SK-N-MC (cell line): ENCODE results near the gene HMOX1.

Experiments
- DNase-seq: peaks from one replicate; pipeline ENCODE4 v3.0.0-alpha.2; 2011; ENCODE audit warnings: low read depth, low spot score
- H3K27ac ChIP-seq: fragments of 200-600 bp; sonication (generic); 2 replicates; pipeline ENCODE4 v1.5.1; 2016; ENCODE audit warnings: mixed run types
- H3K36me3 ChIP-seq: fragments of 200-600 bp; sonication (generic); 2 replicates; pipeline ENCODE4 v1.6.1; 2017; ENCODE audit warnings: antibody characterized with exemption, low read length, mixed read lengths; ENCODE audit not compliant: insufficient read depth
- H3K4me3 ChIP-seq: fragments of 200-600 bp; sonication (generic); 2 replicates; pipeline ENCODE4 v1.5.1; 2016
- H3K9ac ChIP-seq: fragments of 200-600 bp; sonication (generic); 2 replicates; pipeline ENCODE4 v1.8.0; 2017; ENCODE audit warnings: mixed run types, mixed read lengths; ENCODE audit not compliant: insufficient read length
- H3K9me3 ChIP-seq: fragments of 200-600 bp; sonication (generic); 2 replicates; pipeline ENCODE4 v1.6.1; 2017; ENCODE audit warnings: low read depth, mild to moderate bottlenecking, antibody characterized with exemption, low read length, moderate library complexity, mixed read lengths
- EZH2 ChIP-seq: fragments of 200-600 bp; sonication (generic); IDR thresholded peaks from one replicate; pipeline ENCODE4 v1.6.1; 2017; ENCODE audit warnings: antibody characterized with exemption
- FOXP2 ChIP-seq: optimal IDR thresholded peaks from 2 replicates; pipeline ENCODE3; 2011; ENCODE audit warnings: mild to moderate bottlenecking, moderate library complexity; ENCODE audit not compliant: insufficient read depth; ENCODE audit errors: extremely low read length, control extremely low read depth
- POLR2AphosphoS5 ChIP-seq: IDR thresholded peaks from 2 replicates; pipeline ENCODE4 v1.6.1; 2012; ENCODE audit warnings: mild to moderate bottlenecking, low read depth, low read length, borderline replicate concordance

The HMOX1 gene

DNA sequence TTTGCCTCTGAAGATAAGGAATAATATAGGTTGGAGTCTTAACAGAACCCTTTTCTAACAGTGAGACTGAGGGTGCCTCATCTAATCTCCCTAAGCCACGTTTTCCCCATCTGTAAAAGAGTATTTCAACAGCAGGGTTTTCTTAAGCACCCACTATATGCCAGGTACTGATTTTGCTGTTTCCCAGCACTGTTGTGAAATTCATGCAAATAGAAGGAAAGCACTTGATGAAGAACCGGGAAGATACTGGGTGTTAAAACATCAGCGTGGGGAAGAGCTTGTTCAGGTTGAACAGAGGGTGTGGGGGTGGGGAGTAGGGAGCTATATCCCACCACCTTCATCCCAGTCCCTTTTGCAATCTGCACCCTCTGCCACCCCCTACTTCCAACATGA, 2.8 kb downstream of the HMOX1 start:
- TF ChIP-seq FOXP2 = no peak
- no peak for TF ChIP-seq EZH2
- TF ChIP-seq POLR2AphosphoS5 = no peak
- H3K4me3 ChIP-seq = no peak overlapping the region
- H3K27ac ChIP-seq = no peak overlapping the region
- DNase-seq = no peak
- no peaks in the 10 kb centered on the region for H3K9me3 ChIP-seq
- no peaks in the 10 kb centered on the region for H3K36me3 ChIP-seq
- H3K9ac ChIP-seq = no peak overlapping the region

GRCh38 chr22:35384527-35384926, 3.6 kb downstream of the HMOX1 start:
- no peaks in the 10 kb centered on the region for H3K9me3 ChIP-seq
- H3K4me3 ChIP-seq = no peak overlapping the region
- H3K36me3 ChIP-seq = no peaks in the 10 kb centered on the region
- H3K27ac ChIP-seq = no peak overlapping the region
- TF ChIP-seq POLR2AphosphoS5 (no peak), EZH2 (no peak), FOXP2 (no peak)
- H3K9ac ChIP-seq = no peak overlapping the region
- DNase-seq = no peak

GRCh38 chr22:35384975-35385588, 4.2 kb downstream of the HMOX1 start:
- H3K9me3 ChIP-seq = no peaks in the 10 kb centered on the region
- H3K27ac ChIP-seq = no peak overlapping the region
- H3K4me3 ChIP-seq = no peak overlapping the region
- no peaks in the 10 kb centered on the region for H3K36me3 ChIP-seq
- TF ChIP-seq EZH2 (no peak), FOXP2 (no peak)
- no peak for DNase-seq
- no peak overlapping the region for H3K9ac ChIP-seq

DNA sequence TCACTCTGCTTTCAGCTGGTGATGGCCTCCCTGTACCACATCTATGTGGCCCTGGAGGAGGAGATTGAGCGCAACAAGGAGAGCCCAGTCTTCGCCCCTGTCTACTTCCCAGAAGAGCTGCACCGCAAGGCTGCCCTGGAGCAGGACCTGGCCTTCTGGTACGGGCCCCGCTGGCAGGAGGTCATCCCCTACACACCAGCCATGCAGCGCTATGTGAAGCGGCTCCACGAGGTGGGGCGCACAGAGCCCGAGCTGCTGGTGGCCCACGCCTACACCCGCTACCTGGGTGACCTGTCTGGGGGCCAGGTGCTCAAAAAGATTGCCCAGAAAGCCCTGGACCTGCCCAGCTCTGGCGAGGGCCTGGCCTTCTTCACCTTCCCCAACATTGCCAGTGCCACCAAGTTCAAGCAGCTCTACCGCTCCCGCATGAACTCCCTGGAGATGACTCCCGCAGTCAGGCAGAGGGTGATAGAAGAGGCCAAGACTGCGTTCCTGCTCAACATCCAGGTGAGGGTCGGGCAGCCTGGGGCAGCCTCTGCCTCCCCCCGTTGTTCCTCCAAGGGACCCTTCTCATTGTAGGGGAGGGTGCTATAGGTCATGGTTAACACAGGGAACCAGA, 5.9 kb downstream of the HMOX1 start:
- no peak overlapping the region for H3K9ac ChIP-seq
- H3K27ac ChIP-seq = no peak overlapping the region
- TF ChIP-seq EZH2 = no peak
- no peak for DNase-seq
- H3K4me3 ChIP-seq = no peak overlapping the region
- H3K9me3 ChIP-seq = no peaks in the 10 kb centered on the region
- no peaks in the 10 kb centered on the region for H3K36me3 ChIP-seq

DNA sequence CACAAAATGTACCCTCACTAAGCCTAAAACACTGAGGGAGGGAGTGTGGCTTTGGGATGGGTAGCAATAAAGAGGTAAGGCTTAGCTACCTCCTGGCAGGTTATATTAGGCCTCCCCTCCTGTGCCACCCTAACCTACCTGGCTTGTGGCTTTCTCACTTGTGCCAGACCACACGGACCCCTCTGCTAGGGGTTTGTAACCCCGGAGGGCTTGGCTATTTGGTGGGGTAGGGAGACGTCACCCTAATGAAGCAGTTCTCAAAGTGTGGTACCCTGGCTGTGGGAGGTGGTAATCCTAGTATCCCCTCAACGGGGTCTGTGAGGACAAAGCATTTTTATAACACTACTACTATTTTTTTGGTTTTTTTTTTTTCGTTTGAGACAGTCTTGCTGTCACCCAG, 10.0 kb downstream of the HMOX1 start:
- no peak overlapping the region for H3K9ac ChIP-seq
- TF ChIP-seq POLR2AphosphoS5 (no peak), FOXP2 (no peak), EZH2 (no peak)
- H3K9me3 ChIP-seq = no peaks in the 10 kb centered on the region
- no peaks in the 10 kb centered on the region for H3K36me3 ChIP-seq
- no peak overlapping the region for H3K27ac ChIP-seq
- no peak for DNase-seq
- no peak overlapping the region for H3K4me3 ChIP-seq

- no peak for DNase-seq
- Histone ChIP-seq H3K9ac (no peak overlapping the region), H3K9me3 (no peaks in the 10 kb centered on the region), H3K27ac (no peak overlapping the region), H3K4me3 (no peak overlapping the region), H3K36me3 (no peaks in the 10 kb centered on the region)
- TF ChIP-seq POLR2AphosphoS5 = no peak
- no peak for TF ChIP-seq EZH2
- TF ChIP-seq FOXP2 = no peak
Measured at GRCh38 chr22:35392357-35392756, 11.5 kb downstream of the HMOX1 start.

GRCh38 chr22:35393116-35394010, 12.5 kb downstream of the HMOX1 start:
- no peak for DNase-seq
- Histone ChIP-seq H3K27ac (no peak overlapping the region), H3K4me3 (no peak overlapping the region), H3K9me3 (no peaks in the 10 kb centered on the region), H3K9ac (no peak overlapping the region), H3K36me3 (no peaks in the 10 kb centered on the region)
- TF ChIP-seq EZH2 (no peak), FOXP2 (no peak), POLR2AphosphoS5 (no peak)

- Histone ChIP-seq H3K27ac (no peak overlapping the region), H3K9ac (no peak overlapping the region), H3K36me3 (no peaks in the 10 kb centered on the region), H3K4me3 (no peak overlapping the region), H3K9me3 (no peaks in the 10 kb centered on the region)
- DNase-seq = no peak
- TF ChIP-seq EZH2 (no peak), POLR2AphosphoS5 (no peak), FOXP2 (no peak)
Measured at GRCh38 chr22:35394011-35394312, 13.1 kb downstream of the HMOX1 start.
